BE2C (cell line): ENCODE measurements around the gene KCNK5.

Source experiments
- DNase-seq: peaks from one replicate; pipeline ENCODE4 v3.0.0-alpha.2; 2020
- H3K27me3 ChIP-seq: fragments of 250-450 bp; sonication (Bioruptor Pico); 2 replicates; pipeline ENCODE4 v1.5.1; 2020; ENCODE audit warnings: mild to moderate bottlenecking
- H3K36me3 ChIP-seq: fragments of 250-450 bp; sonication (Bioruptor Pico); 2 replicates; pipeline ENCODE4 v1.5.1; 2020; ENCODE audit warnings: mild to moderate bottlenecking
- H3K4me1 ChIP-seq: fragments of 250-450 bp; sonication (Bioruptor Pico); 2 replicates; pipeline ENCODE4 v1.5.1; 2020
- H3K4me3 ChIP-seq: 2 replicates; pipeline ENCODE4 v1.5.1; 2011; ENCODE audit warnings: low read depth, low read length
- H3K9me3 ChIP-seq: fragments of 250-450 bp; sonication (Bioruptor Pico); 2 replicates; pipeline ENCODE4 v1.5.1; 2020
- CTCF ChIP-seq: IDR thresholded peaks from 2 replicates; pipeline ENCODE4 v1.5.1; 2012; ENCODE audit warnings: mild to moderate bottlenecking, low read depth, low read length

Gene KCNK5

GRCh38 chr6:39269961-39270360 lies 40.7 kb upstream of the KCNK5 start:
- no peak for TF ChIP-seq CTCF

DNA sequence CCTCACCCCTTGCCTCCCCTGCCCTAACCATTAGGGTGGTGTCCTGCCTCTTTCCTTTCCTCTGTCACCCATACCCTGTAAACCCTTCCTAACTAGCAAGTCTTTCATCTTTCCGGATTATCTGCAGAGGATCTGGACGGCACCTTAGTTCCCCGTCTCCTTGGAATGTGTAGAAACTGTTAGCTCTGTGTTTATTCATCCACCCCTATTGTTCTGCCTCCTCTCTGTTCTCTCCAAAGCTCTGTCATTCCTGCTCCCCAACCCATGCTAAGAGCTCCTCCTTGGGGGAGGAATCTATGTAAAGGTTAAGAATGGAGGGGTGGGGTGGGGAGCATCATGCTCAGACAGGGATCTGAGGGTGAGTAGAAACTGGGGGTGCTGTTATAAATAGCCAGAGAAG lies 39.4 kb upstream of the KCNK5 start:
- Histone ChIP-seq H3K4me1 (no peaks in the 10 kb centered on the region), H3K9me3 (no peaks in the 10 kb centered on the region), H3K4me3 (no peak overlapping the region), H3K36me3 (no peaks in the 10 kb centered on the region), H3K27me3 (no peaks in the 10 kb centered on the region)
- no peak for TF ChIP-seq CTCF
- no peak for DNase-seq

More at GRCh38 chr6:39269961-39270360, 40.7 kb upstream of the KCNK5 start:
- no peaks in the 10 kb centered on the region for H3K27me3 ChIP-seq
- no peak overlapping the region for H3K4me3 ChIP-seq
- no peaks in the 10 kb centered on the region for H3K4me1 ChIP-seq
- H3K9me3 ChIP-seq: no peaks in the 10 kb centered on the region
- no peaks in the 10 kb centered on the region for H3K36me3 ChIP-seq
- DNase-seq: no peak

- H3K36me3 ChIP-seq: no peaks in the 10 kb centered on the region
- H3K9me3 ChIP-seq: no peaks in the 10 kb centered on the region
- DNase-seq: no peak
- no peaks in the 10 kb centered on the region for H3K27me3 ChIP-seq
- no peak for TF ChIP-seq CTCF
- no peak overlapping the region for H3K4me3 ChIP-seq
- H3K4me1 ChIP-seq: no peaks in the 10 kb centered on the region
Observed at GRCh38 chr6:39268171-39268570, 38.9 kb upstream of the KCNK5 start.

DNA sequence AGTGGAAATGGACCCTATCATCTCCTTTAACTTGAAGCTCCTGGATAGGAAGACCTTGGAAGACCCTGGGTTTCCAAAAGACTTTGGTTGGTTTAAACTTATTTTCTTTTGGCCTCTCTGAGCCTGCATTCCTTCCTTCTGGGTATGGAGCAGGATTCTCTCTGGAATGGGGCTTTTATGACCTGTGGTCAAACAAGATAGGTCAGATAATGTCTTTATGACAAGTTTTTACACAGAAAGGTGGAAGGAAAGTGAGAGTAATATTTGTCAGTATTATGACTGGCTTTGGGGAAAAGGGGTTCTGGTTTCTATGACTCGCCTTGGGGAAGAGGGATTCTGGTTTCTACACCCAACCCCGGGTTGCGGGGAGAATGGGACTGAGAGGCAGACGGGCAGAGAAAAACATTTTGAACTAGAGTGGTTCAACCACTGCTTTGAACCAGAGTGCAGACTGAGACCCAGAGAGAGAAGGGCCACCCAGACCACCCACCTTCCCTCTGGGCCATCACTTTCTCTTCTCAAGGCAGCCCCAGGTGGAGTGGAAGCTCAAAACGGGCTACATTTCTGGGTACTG lies 37.6 kb upstream of the KCNK5 start:
- H3K9me3 ChIP-seq: no peaks in the 10 kb centered on the region
- H3K27me3 ChIP-seq: no peaks in the 10 kb centered on the region
- DNase-seq: no peak
- no peak overlapping the region for H3K4me3 ChIP-seq
- H3K36me3 ChIP-seq: no peaks in the 10 kb centered on the region
- no peak for TF ChIP-seq CTCF
- no peaks in the 10 kb centered on the region for H3K4me1 ChIP-seq

DNA sequence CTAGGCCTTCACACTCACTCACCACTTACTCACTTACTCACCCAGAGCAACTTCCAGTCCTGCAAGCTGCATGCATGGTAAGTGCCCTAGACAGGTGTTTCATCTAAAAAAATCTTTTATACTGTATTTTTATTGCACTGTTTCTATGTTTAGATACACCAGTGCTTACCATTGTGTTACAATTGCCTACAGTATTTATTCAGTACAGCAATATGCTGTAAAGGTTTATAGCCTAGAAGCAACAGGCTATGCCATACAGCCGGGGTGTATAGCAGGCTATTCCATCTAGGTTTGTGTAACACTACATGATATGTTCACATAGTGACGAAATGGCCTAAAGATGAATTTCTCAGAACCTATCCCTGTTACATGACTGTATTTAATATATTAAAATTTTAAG lies 37.1 kb upstream of the KCNK5 start:
- H3K4me3 ChIP-seq: no peak overlapping the region
- no peak for DNase-seq
- H3K36me3 ChIP-seq: no peaks in the 10 kb centered on the region
- no peaks in the 10 kb centered on the region for H3K9me3 ChIP-seq
- TF ChIP-seq CTCF: no peak
- no peaks in the 10 kb centered on the region for H3K4me1 ChIP-seq
- no peaks in the 10 kb centered on the region for H3K27me3 ChIP-seq

GRCh38 chr6:39263303-39264037 lies 34.2 kb upstream of the KCNK5 start:
- no peaks in the 10 kb centered on the region for H3K36me3 ChIP-seq
- no peaks in the 10 kb centered on the region for H3K4me1 ChIP-seq
- H3K27me3 ChIP-seq: no peaks in the 10 kb centered on the region
- no peaks in the 10 kb centered on the region for H3K9me3 ChIP-seq
- no peak for TF ChIP-seq CTCF
- no peak for DNase-seq
- H3K4me3 ChIP-seq: no peak overlapping the region
